H1 (cell line): ENCODE measurements around the gene LPCAT1. TPM values are rescaled to one million over a fixed set of nuclear protein-coding genes. Genes with fewer than 3 reads are reported as not detected.

ENCODE experiments used
- CHD2 ChIP-seq: IDR thresholded peaks from 2 replicates; pipeline ENCODE4 v1.6.1; 2012; ENCODE audit warnings: low read length, improper control_type of control experiment
- NRF1 ChIP-seq: IDR thresholded peaks from 2 replicates; pipeline ENCODE4 v1.6.1; 2011; ENCODE audit warnings: mild to moderate bottlenecking, low read depth, low read length, improper control_type of control experiment
- RNF2 ChIP-seq: fragments of 200-900, 300-1000 bp; sonication (generic); IDR thresholded peaks from 2 replicates; pipeline ENCODE4 v1.7.1; 2016; ENCODE audit warnings: borderline replicate concordance, low read depth, mild to moderate bottlenecking, antibody characterized with exemption, low read length; ENCODE audit not compliant: poor library complexity, severe bottlenecking; ENCODE audit errors: missing control alignments
- SUZ12 ChIP-seq: fragments of 200-600 bp; sonication (generic); IDR thresholded peaks from 2 replicates; pipeline ENCODE4 v1.6.1; 2012; ENCODE audit warnings: mild to moderate bottlenecking, inconsistent platforms, low read length, moderate library complexity, mixed read lengths
- TAF1 ChIP-seq: IDR thresholded peaks from 2 replicates; pipeline ENCODE4 v1.6.1; 2011; ENCODE audit warnings: mild to moderate bottlenecking, low read depth, low read length
- TBP ChIP-seq: IDR thresholded peaks from 2 replicates; pipeline ENCODE4 v1.6.1; 2011; ENCODE audit warnings: low read depth, low read length, improper control_type of control experiment
- USF2 ChIP-seq: IDR thresholded peaks from 2 replicates; pipeline ENCODE4 v1.6.1; 2011; ENCODE audit warnings: low read length, improper control_type of control experiment
- YY1 ChIP-seq: IDR thresholded peaks from 2 replicates; pipeline ENCODE4 v1.6.1; 2011; ENCODE audit warnings: low read depth, mild to moderate bottlenecking, low read length
- ZNF274 ChIP-seq: IDR thresholded peaks from 2 replicates; pipeline ENCODE4 v1.7.0; 2012; ENCODE audit warnings: low read length, borderline replicate concordance; ENCODE audit errors: extremely low read depth
- polyA plus RNA-seq, 7 experiments: library from polyadenylated mRNA; depleted of rRNA in 3 of 7; stranded (reverse) in 5 of 7; unstranded in 2 of 7; fragments of >200 nt in 5 of 7; fragments of 200-250 nt in 2 of 7; gene quantifications; 1 replicate in 5 of 7; 2 replicates in 1 of 7; 4 replicates in 1 of 7; pipeline versions ENCODE4 v1.2.1 to v1.2.3, GENCODE V29; 2011 to 2013; ENCODE audit warnings: missing spikeins in 2 of 7, mixed read lengths in 2 of 7
- total RNA-seq: library from RNA; stranded (reverse); fragmentation: NEBNext Ultra II Directional; extraction: Animal tissue kit (Norgen Biotek cat#: 25700); gene quantifications from 2 replicates; pipeline ENCODE4 v1.2.1, GENCODE V29; 2021

LPCAT1 gene
- total and polyA plus RNA-seq, 2 of the 8 experiments (the other 6 are each of a cell fraction or from before 2014, with no cell fraction given) = 107 to 260 TPM

- TF ChIP-seq RNF2 (no peak), ZNF274 (no peak), TBP (no peak), TAF1 (no peak), YY1 (no peak), SUZ12 (no peak), USF2 (no peak), CHD2 (no peak), NRF1 (no peak)
Measured at GRCh38 chr5:1543398-1544293, 19.9 kb upstream of the LPCAT1 start (continued).
